Endodermal cell (in vitro differentiated cells): Measurements from ENCODE around the gene KIF20B. TPM values are rescaled to one million over a fixed set of nuclear protein-coding genes. Genes with fewer than 3 reads are reported as not detected.
"Not testable (repeated sequence)": the region's sequence is repeated elsewhere in the genome, so short reads cannot be mapped to it uniquely, and the experiment has no call there.

Source experiments
- DNase-seq: peaks from one replicate; pipeline ENCODE4 v3.0.0-alpha.2; 2017
- H3K27ac ChIP-seq: 2 replicates; pipeline ENCODE4 v1.5.1; 2013; ENCODE audit warnings: mild to moderate bottlenecking, low read depth, low read length, moderate library complexity
- H3K27me3 ChIP-seq: 2 replicates; pipeline ENCODE4 v1.6.1; 2013; ENCODE audit warnings: mild to moderate bottlenecking, low read length, moderate library complexity; ENCODE audit not compliant: insufficient read depth, control insufficient read depth, poor library complexity, severe bottlenecking
- H3K36me3 ChIP-seq: 2 replicates; pipeline ENCODE4 v1.7.0; 2013; ENCODE audit warnings: mild to moderate bottlenecking, low read length, moderate library complexity; ENCODE audit not compliant: control insufficient read depth, insufficient read depth
- H3K4me1 ChIP-seq: one replicate; pipeline ENCODE4 v1.7.0; 2013; ENCODE audit warnings: low read length; ENCODE audit not compliant: control insufficient read depth, insufficient read depth
- H3K4me3 ChIP-seq: 2 replicates; pipeline ENCODE4 v1.5.1; 2013; ENCODE audit warnings: mild to moderate bottlenecking, low read length, moderate library complexity
- H3K9ac ChIP-seq: 2 replicates; pipeline ENCODE4 v1.6.1; 2013; ENCODE audit warnings: mild to moderate bottlenecking, low read length, moderate library complexity; ENCODE audit not compliant: poor library complexity, severe bottlenecking; ENCODE audit errors: extremely low read depth
- H3K9me3 ChIP-seq: 2 replicates; pipeline ENCODE4 v1.6.1; 2013; ENCODE audit warnings: mild to moderate bottlenecking, low read length, moderate library complexity; ENCODE audit not compliant: control insufficient read depth
- H3K27ac Mint-ChIP-seq: 2 replicates; pipeline ENCODE4 v1.8.0; 2020; ENCODE audit warnings: mixed read lengths
- H3K27me3 Mint-ChIP-seq: 2 replicates; pipeline ENCODE4 v1.8.0; 2021; ENCODE audit warnings: mild to moderate bottlenecking, mixed read lengths; ENCODE audit not compliant: insufficient read depth
- H3K36me3 Mint-ChIP-seq: 2 replicates; pipeline ENCODE4 v1.8.0; 2020; ENCODE audit warnings: low read depth, mixed read lengths
- H3K4me1 Mint-ChIP-seq: 2 replicates; pipeline ENCODE4 v1.8.0; 2020; ENCODE audit warnings: mixed read lengths
- H3K4me3 Mint-ChIP-seq: 2 replicates; pipeline ENCODE4 v1.8.0; 2020; ENCODE audit warnings: mild to moderate bottlenecking, moderate library complexity, mixed read lengths
- H3K9me3 Mint-ChIP-seq: 2 replicates; pipeline ENCODE4 v1.8.0; 2020; ENCODE audit warnings: mild to moderate bottlenecking, mixed read lengths
- WGBS, 2 experiments: methylation state at CpG; one replicate each; pipeline versions ENCODE4 v1.1.5 to v1.1.7; 2013; ENCODE audit warnings: missing lambda C conversion rate in 2 of 2, mixed read lengths in 1 of 2; ENCODE audit not compliant: insufficient coverage in 1 of 2, insufficient read length in 1 of 2; 5-methylcytosine and 5-hydroxymethylcytosine counted together
- total RNA-seq, 2 donors: library from RNA; stranded (reverse); fragmentation: NEBNext Ultra II Directional in 1 of 2; extraction: Animal tissue kit (Norgen Biotek cat#: 25700) in 1 of 2; gene quantifications; 2 replicates in 1 of 2; 3 replicates in 1 of 2; pipeline ENCODE4 v1.2.1, GENCODE V29; 2021
- TF ChIP-seq, protein P1 (sequence below): fragments of 200-600 bp; sonication (generic); conservative IDR thresholded peaks from 2 replicates; pipeline ENCODE4 v1.5.0; 2021; ENCODE audit warnings: antibody characterized with exemption, mild to moderate bottlenecking

KIF20B gene
- total RNA-seq, 2 donors from 2014 or later: 43.4 to 43.7 TPM

DNA sequence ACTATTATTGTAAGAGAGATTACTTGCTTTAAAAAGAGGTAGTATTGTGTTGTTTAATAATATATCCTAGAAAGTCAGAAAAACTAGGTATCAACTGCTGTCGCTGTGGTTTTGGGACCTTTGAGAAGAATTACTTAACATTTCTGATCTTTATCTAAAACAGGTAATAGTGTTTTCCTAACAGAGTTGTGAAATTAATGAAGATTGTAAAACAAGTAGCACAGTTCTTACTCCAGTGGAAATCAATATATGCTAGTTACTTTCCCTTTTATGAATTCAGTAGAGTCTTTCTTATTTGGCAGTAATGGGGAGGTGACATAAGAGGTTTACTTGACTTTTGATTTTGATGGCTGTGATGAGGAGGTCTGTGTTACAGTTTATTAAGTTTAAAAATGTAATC lies 58.1 kb downstream of the KIF20B start:
- H3K9me3 ChIP-seq: peaks cover 6% of the 10 kb centered on the region
- no peaks in the 10 kb centered on the region for H3K27me3 ChIP-seq
- no peak overlapping the region for H3K27ac ChIP-seq
- Mint-ChIP-seq H3K27ac (no peak overlapping the region), H3K27me3 (no peaks in the 10 kb centered on the region), H3K36me3 (peaks cover 47% of the 10 kb centered on the region), H3K4me1 (no peaks in the 10 kb centered on the region), H3K9me3 (peaks cover 4% of the 10 kb centered on the region), H3K4me3 (no peak overlapping the region)
- 100% methylated on average over 1 of the region's 1 CpG; no CpG with 5 or more reads in 1 of the 2 experiments for WGBS, 2 experiments
- no peak overlapping the region for H3K9ac ChIP-seq
- DNase-seq: no peak
- TF ChIP-seq, protein P1, sequence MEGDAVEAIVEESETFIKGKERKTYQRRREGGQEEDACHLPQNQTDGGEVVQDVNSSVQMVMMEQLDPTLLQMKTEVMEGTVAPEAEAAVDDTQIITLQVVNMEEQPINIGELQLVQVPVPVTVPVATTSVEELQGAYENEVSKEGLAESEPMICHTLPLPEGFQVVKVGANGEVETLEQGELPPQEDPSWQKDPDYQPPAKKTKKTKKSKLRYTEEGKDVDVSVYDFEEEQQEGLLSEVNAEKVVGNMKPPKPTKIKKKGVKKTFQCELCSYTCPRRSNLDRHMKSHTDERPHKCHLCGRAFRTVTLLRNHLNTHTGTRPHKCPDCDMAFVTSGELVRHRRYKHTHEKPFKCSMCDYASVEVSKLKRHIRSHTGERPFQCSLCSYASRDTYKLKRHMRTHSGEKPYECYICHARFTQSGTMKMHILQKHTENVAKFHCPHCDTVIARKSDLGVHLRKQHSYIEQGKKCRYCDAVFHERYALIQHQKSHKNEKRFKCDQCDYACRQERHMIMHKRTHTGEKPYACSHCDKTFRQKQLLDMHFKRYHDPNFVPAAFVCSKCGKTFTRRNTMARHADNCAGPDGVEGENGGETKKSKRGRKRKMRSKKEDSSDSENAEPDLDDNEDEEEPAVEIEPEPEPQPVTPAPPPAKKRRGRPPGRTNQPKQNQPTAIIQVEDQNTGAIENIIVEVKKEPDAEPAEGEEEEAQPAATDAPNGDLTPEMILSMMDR: no peak
- no peaks in the 10 kb centered on the region for H3K4me1 ChIP-seq
- H3K4me3 ChIP-seq: no peak overlapping the region
- H3K36me3 ChIP-seq: peaks cover 70% of the 10 kb centered on the region

DNA sequence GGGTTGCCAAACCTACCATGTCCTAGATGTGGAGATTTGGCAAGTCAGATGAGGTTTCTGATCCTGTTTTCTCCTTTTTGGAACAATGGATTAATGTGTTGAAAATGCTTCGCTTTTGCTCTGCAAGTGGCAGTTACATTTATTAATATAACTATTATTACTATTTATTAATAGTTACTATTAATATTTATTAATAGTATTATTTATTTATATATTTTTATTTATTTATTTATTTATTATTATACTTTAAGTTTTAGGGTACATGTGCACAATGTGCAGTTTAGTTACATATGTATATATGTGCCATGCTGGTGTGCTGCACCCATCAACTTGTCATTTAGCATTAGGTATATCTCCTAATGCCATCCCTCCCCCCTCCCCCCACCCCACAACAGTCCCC lies 62.3 kb downstream of the KIF20B start:
- H3K27me3 Mint-ChIP-seq, DNase-seq, H3K4me1 Mint-ChIP-seq, H3K9me3 ChIP-seq, H3K27me3 ChIP-seq, H3K4me1 ChIP-seq, H3K27ac Mint-ChIP-seq, H3K9me3 Mint-ChIP-seq, H3K4me3 ChIP-seq, H3K4me3 Mint-ChIP-seq, H3K27ac ChIP-seq, H3K9ac ChIP-seq: not testable (repeated sequence)
- H3K36me3 ChIP-seq: peaks cover 64% of the 10 kb centered on the region
- peaks cover 63% of the 10 kb centered on the region for H3K36me3 Mint-ChIP-seq
- WGBS, 2 experiments: no CpG with 5 or more reads among the region's 1 CpG

DNA sequence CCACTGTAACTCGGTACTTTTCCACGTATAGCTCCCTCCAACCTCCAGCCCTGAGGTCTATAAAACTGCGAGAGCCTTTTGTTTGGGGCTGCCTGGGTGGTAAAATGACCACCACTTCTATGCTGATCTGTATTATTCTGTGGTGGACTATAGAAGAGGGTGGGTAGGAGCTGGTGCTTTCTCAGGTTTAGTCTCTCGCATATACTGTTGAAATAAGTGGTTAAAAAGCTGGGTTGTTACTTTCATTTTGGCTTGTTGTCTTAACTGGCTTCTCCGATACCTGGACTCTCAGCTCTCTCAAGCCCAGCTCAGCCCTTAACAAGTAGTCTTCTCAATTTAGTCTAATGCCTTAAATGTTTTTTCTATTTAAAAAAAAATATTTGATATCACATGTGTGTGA lies 70.3 kb downstream of the KIF20B start:
- no peak for DNase-seq
- peaks cover 3% of the 10 kb centered on the region for H3K9me3 Mint-ChIP-seq
- TF ChIP-seq, protein P1: no peak
- no peak overlapping the region for H3K4me3 Mint-ChIP-seq
- H3K27ac Mint-ChIP-seq: no peak overlapping the region
- no peaks in the 10 kb centered on the region for H3K27me3 Mint-ChIP-seq
- H3K36me3 Mint-ChIP-seq: peaks cover 46% of the 10 kb centered on the region
- peaks cover 65% of the 10 kb centered on the region for H3K36me3 ChIP-seq
- H3K4me1 Mint-ChIP-seq: no peaks in the 10 kb centered on the region
- H3K4me3 ChIP-seq: no peak overlapping the region
- no peak overlapping the region for H3K9ac ChIP-seq
- no peak overlapping the region for H3K27ac ChIP-seq
- WGBS, 2 experiments: 95 to 100% methylated on average over 1 to 5 of the region's 5 CpGs
- H3K9me3 ChIP-seq: no peaks in the 10 kb centered on the region
- H3K4me1 ChIP-seq: no peaks in the 10 kb centered on the region
- no peaks in the 10 kb centered on the region for H3K27me3 ChIP-seq

DNA sequence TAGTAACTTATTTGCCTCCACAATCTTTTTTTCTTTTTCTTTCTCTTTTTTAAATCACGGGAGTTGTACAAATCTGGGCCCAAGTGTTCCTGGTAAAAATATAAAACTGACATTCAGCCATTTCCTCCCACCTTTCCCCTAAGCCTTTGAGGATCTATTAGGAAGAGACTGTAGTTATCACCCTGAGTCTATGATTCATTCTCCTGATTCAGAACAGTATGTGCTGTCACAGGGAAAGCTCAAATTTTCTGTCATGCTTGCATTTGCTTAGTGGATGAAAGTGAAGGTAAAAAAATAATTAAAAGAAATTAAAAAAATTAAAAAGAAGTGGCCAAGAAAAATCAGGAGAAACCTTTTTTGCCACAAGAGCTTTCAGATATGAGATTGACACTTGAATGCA lies 71.7 kb downstream of the KIF20B start:
- peaks cover 61% of the 10 kb centered on the region for H3K36me3 ChIP-seq
- H3K27ac Mint-ChIP-seq: no peak overlapping the region
- H3K27me3 ChIP-seq: no peaks in the 10 kb centered on the region
- no peak overlapping the region for H3K27ac ChIP-seq
- no peaks in the 10 kb centered on the region for H3K27me3 Mint-ChIP-seq
- no peak for DNase-seq
- H3K4me1 Mint-ChIP-seq: no peaks in the 10 kb centered on the region
- H3K4me3 Mint-ChIP-seq: no peak overlapping the region
- peaks cover 3% of the 10 kb centered on the region for H3K9me3 Mint-ChIP-seq
- H3K4me3 ChIP-seq: no peak overlapping the region
- H3K9me3 ChIP-seq: no peaks in the 10 kb centered on the region
- no peaks in the 10 kb centered on the region for H3K4me1 ChIP-seq
- WGBS, 2 experiments: 50% methylated on average over 1 of the region's 1 CpG; no CpG with 5 or more reads in 1 of the 2 experiments
- no peak overlapping the region for H3K9ac ChIP-seq
- H3K36me3 Mint-ChIP-seq: peaks cover 53% of the 10 kb centered on the region
- TF ChIP-seq, protein P1: no peak
